HepG2 (cell line): ENCODE data around the gene MYADML2. TPM values are rescaled to one million over a fixed set of nuclear protein-coding genes. Genes with fewer than 3 reads are reported as not detected.

Experiments
- BCL6 ChIP-seq: IDR thresholded peaks from 2 replicates; pipeline ENCODE4 v1.6.1; 2016; ENCODE audit warnings: missing genetic modification reagents, missing compliant biosample characterization
- ETV6 ChIP-seq: sonication (generic); formaldehyde crosslinking; conservative IDR thresholded peaks from 2 replicates; pipeline ENCODE4 v1.4.0; 2020; ENCODE audit warnings: missing genetic modification reagents
- KAT7 ChIP-seq: IDR thresholded peaks from 2 replicates; pipeline ENCODE4 v1.6.1; 2018; ENCODE audit warnings: borderline replicate concordance, missing compliant biosample characterization
- MIER2 ChIP-seq: IDR thresholded peaks from 2 replicates; pipeline ENCODE4 v1.6.1; 2016; ENCODE audit warnings: missing biosample characterization, missing genetic modification reagents
- MTA1 ChIP-seq: sonication (generic); formaldehyde crosslinking; IDR thresholded peaks from 2 replicates; pipeline ENCODE4 v1.4.0; 2020; ENCODE audit warnings: missing genetic modification reagents, mild to moderate bottlenecking, borderline replicate concordance
- MYC ChIP-seq: sonication (generic); formaldehyde crosslinking; IDR thresholded peaks from 2 replicates; pipeline ENCODE4 v1.9.0; 2021; ENCODE audit warnings: missing genetic modification reagents, borderline replicate concordance
- PHF8 ChIP-seq: sonication (generic); formaldehyde crosslinking; IDR thresholded peaks from 2 replicates; pipeline ENCODE4 v1.5.0; 2020; ENCODE audit warnings: missing genetic modification reagents
- RCOR2 ChIP-seq: IDR thresholded peaks from 2 replicates; pipeline ENCODE4 v1.6.1; 2016; ENCODE audit warnings: missing biosample characterization, missing genetic modification reagents
- STAG1 ChIP-seq: sonication (generic); formaldehyde crosslinking; IDR thresholded peaks from 2 replicates; pipeline ENCODE4 v1.4.0; 2020; ENCODE audit warnings: missing genetic modification reagents
- polyA plus RNA-seq, 8 experiments: library from polyadenylated mRNA; depleted of rRNA in 3 of 8; stranded (reverse) in 7 of 8; unstranded in 1 of 8; fragments of >200 nt; fragmentation: Illumina TruSeq in 4 of 8; extraction: Trizol in 4 of 8; gene quantifications; 2 replicates each; pipeline versions ENCODE4 v1.2.1 to v1.2.3, GENCODE V29; 2011 to 2016; ENCODE audit warnings: low read depth in 4 of 8, missing spikeins in 1 of 8, mixed read lengths in 1 of 8; ENCODE audit not compliant: insufficient read depth in 1 of 8
- total RNA-seq, 5 experiments: library from RNA; depleted of rRNA; stranded (reverse); fragments of >200 nt; fragmentation: Illumina TruSeq; extraction: Trizol; gene quantifications; 2 replicates each; pipeline ENCODE4 v1.2.3, GENCODE V29; 2016; ENCODE audit warnings: low read depth in 1 of 5
- TF ChIP-seq, protein P1 (sequence below): sonication (generic); formaldehyde crosslinking; IDR thresholded peaks from 2 replicates; pipeline ENCODE4 v1.9.0; 2021; ENCODE audit warnings: missing genetic modification reagents, borderline replicate concordance
- TF ChIP-seq, protein P2 (sequence below): sonication (generic); formaldehyde crosslinking; IDR thresholded peaks from 2 replicates; pipeline ENCODE4 v1.4.0; 2020; ENCODE audit warnings: mild to moderate bottlenecking, missing genetic modification reagents

MYADML2 gene
- total and polyA plus RNA-seq, 2 of the 13 experiments (the other 11 are each of a cell fraction or from before 2014, with no cell fraction given): not detected

DNA sequence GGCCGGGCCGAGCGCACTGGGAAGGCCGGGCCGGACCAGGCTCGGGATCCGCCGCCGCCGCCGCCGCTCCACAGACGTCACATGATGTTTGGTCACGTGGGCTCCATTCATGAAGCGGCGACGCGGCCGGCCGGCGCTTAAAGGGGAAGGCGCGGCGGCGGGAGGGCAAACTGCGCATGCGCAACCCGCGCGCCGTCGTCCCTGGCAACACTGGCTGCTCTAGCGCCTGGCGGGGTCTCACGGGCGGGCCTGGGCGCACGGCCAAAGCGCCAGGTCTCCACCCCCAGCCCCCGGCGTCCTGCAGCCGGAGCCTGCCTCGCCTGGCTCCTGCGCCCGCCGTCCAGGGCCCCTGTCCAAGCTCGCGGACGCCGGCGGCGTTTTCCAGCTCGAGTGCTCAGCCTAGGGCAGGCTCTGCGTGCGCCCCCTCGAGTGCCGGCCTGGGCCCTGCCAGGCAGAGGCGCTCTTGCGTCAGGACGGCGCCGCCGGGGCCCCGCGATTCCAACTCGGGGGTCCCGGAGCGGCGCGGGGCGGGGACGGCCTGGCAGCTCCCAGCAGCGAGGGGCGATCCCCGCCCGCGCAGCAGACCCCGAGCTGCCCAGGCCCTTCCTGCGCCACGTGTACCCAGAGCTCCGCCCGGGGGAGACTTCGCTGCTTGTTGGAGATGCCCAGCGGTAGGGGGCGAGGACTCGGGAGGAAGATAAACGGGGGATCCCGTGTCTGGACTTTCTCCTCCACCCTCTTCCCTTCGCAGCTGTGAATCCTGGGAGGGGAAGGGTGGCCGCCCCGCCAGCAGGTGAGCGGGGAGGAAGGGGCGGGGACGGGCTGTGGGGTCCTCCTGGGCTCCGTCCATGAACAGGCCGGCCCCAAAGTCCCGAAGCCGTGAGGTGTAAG lies 19.1 kb downstream of the MYADML2 start, which contains the start of gene MAFG (continued):
- TF ChIP-seq, protein P1, sequence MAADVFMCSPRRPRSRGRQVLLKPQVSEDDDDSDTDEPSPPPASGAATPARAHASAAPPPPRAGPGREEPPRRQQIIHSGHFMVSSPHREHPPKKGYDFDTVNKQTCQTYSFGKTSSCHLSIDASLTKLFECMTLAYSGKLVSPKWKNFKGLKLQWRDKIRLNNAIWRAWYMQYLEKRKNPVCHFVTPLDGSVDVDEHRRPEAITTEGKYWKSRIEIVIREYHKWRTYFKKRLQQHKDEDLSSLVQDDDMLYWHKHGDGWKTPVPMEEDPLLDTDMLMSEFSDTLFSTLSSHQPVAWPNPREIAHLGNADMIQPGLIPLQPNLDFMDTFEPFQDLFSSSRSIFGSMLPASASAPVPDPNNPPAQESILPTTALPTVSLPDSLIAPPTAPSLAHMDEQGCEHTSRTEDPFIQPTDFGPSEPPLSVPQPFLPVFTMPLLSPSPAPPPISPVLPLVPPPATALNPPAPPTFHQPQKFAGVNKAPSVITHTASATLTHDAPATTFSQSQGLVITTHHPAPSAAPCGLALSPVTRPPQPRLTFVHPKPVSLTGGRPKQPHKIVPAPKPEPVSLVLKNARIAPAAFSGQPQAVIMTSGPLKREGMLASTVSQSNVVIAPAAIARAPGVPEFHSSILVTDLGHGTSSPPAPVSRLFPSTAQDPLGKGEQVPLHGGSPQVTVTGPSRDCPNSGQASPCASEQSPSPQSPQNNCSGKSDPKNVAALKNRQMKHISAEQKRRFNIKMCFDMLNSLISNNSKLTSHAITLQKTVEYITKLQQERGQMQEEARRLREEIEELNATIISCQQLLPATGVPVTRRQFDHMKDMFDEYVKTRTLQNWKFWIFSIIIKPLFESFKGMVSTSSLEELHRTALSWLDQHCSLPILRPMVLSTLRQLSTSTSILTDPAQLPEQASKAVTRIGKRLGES (CRISPR knock-in tag): no peak
- TF ChIP-seq PHF8 (CRISPR knock-in tag) (peak; percentile 49; the same call in 1 of the 2 replicates), KAT7 (peak; percentile 72; the same call in 1 of the 2 replicates), ETV6 (CRISPR knock-in tag) (peak; percentile 85; the same call in 1 of the 2 replicates), RCOR2 (peak; percentile 51; the same call in 1 of the 2 replicates), STAG1 (CRISPR knock-in tag) (peak; percentile 59), MYC (CRISPR knock-in tag) (peak; percentile 77), MTA1 (CRISPR knock-in tag) (peak; percentile 84; the same call in 1 of the 2 replicates), MIER2 (CRISPR knock-in tag) (0 out of 2 replicates have a peak, but pooled peaks have one; percentile 43), BCL6 (CRISPR knock-in tag) (peak; percentile 10; the same call in 1 of the 2 replicates)
- TF ChIP-seq, protein P2, sequence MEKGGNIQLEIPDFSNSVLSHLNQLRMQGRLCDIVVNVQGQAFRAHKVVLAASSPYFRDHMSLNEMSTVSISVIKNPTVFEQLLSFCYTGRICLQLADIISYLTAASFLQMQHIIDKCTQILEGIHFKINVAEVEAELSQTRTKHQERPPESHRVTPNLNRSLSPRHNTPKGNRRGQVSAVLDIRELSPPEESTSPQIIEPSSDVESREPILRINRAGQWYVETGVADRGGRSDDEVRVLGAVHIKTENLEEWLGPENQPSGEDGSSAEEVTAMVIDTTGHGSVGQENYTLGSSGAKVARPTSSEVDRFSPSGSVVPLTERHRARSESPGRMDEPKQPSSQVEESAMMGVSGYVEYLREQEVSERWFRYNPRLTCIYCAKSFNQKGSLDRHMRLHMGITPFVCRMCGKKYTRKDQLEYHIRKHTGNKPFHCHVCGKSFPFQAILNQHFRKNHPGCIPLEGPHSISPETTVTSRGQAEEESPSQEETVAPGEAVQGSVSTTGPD (CRISPR knock-in tag): no peak
- TF ChIP-seq, all 625 proteins: peak for 318
